ENCODE measurements around the gene RAB36.

- TF ChIP-seq, protein P1, sequence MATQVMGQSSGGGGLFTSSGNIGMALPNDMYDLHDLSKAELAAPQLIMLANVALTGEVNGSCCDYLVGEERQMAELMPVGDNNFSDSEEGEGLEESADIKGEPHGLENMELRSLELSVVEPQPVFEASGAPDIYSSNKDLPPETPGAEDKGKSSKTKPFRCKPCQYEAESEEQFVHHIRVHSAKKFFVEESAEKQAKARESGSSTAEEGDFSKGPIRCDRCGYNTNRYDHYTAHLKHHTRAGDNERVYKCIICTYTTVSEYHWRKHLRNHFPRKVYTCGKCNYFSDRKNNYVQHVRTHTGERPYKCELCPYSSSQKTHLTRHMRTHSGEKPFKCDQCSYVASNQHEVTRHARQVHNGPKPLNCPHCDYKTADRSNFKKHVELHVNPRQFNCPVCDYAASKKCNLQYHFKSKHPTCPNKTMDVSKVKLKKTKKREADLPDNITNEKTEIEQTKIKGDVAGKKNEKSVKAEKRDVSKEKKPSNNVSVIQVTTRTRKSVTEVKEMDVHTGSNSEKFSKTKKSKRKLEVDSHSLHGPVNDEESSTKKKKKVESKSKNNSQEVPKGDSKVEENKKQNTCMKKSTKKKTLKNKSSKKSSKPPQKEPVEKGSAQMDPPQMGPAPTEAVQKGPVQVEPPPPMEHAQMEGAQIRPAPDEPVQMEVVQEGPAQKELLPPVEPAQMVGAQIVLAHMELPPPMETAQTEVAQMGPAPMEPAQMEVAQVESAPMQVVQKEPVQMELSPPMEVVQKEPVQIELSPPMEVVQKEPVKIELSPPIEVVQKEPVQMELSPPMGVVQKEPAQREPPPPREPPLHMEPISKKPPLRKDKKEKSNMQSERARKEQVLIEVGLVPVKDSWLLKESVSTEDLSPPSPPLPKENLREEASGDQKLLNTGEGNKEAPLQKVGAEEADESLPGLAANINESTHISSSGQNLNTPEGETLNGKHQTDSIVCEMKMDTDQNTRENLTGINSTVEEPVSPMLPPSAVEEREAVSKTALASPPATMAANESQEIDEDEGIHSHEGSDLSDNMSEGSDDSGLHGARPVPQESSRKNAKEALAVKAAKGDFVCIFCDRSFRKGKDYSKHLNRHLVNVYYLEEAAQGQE (IDR thresholded peaks at IDR 0.05) = no peak
- TF ChIP-seq TAF1 (conservative IDR thresholded peaks at IDR 0.05) (no peak), CTCF (IDR thresholded peaks at IDR 0.05; ENCODE audit: low read depth, low read length, missing input control) (no peak), SP1 (IDR thresholded peaks at IDR 0.05) (no peak), GABPA (IDR thresholded peaks at IDR 0.05 in 1 of 2, conservative IDR thresholded peaks at IDR 0.05 in 1 of 2) (no peak)
Measured at GRCh38 chr22:23213581-23214334, 68.5 kb downstream of the RAB36 start.

Measured in liver (tissue), 3 donors.